NCI-H82 treated with DMSO at 0.1 percent for 48 hours (cell line): ENCODE data around the gene LTA4H.
A peak's percentile ranks its signal among the peaks of the same experiment; 100 is the strongest.
"Not testable (repeated sequence)": the region's sequence is repeated elsewhere in the genome, so short reads cannot be mapped to it uniquely, and the experiment has no call there.

Experiments
- DNase-seq: peaks from one replicate; lab custom pipeline; 2025; ENCODE audit not compliant: unreplicated experiment; lab: John Stamatoyannopoulos, UW

The LTA4H gene

GRCh38 chr12:96035283-96036236 is at the start of gene LTA4H:
TSS of gene LTA4H (minus strand) at chr12:96035587. CDS start at chr12:96035519, 68 bp downstream.
- peak; percentile 99 for DNase-seq

GRCh38 chr12:96084624-96085023 is 49.2 kb upstream of the LTA4H start:
- DNase-seq: no peak

GRCh38 chr12:96083020-96083719 is 47.8 kb upstream of the LTA4H start:
- no peak for DNase-seq

GRCh38 chr12:96081596-96081995 is 46.2 kb upstream of the LTA4H start:
- no peak for DNase-seq

- no peak for DNase-seq
These were observed 43.1 kb upstream of the LTA4H start for GRCh38 chr12:96078231-96079135.

- no peak for DNase-seq
These were observed 41.7 kb upstream of the LTA4H start for GRCh38 chr12:96077081-96077480.

- DNase-seq: no peak
These were observed 40.2 kb upstream of the LTA4H start for GRCh38 chr12:96075560-96075959.

GRCh38 chr12:96073346-96074330 is 38.3 kb upstream of the LTA4H start:
- DNase-seq: peak; percentile 79

- peak; percentile 95 for DNase-seq
These were observed 35.4 kb upstream of the LTA4H start for GRCh38 chr12:96070670-96071279.

GRCh38 chr12:96069511-96070231 is 34.3 kb upstream of the LTA4H start:
- DNase-seq: peak; percentile 31

GRCh38 chr12:96068636-96069035 is 33.2 kb upstream of the LTA4H start:
- DNase-seq: no peak

GRCh38 chr12:96068111-96068510 is 32.7 kb upstream of the LTA4H start:
- DNase-seq: no peak

GRCh38 chr12:96065776-96066175 is 30.4 kb upstream of the LTA4H start:
- DNase-seq: not testable (repeated sequence)

- no peak for DNase-seq
These were observed 29.6 kb upstream of the LTA4H start for GRCh38 chr12:96064966-96065365.

- no peak for DNase-seq
These were observed 28.9 kb upstream of the LTA4H start for GRCh38 chr12:96064271-96064670.

- DNase-seq: peak; percentile 26
These were observed 27.7 kb upstream of the LTA4H start for GRCh38 chr12:96063046-96063445.

GRCh38 chr12:96061864-96062453 is 26.6 kb upstream of the LTA4H start:
- DNase-seq: peak; percentile 59

- no peak for DNase-seq
These were observed 25.9 kb upstream of the LTA4H start for GRCh38 chr12:96061323-96061722.
